DMS153 treated with DMSO at 0.1 percent for 48 hours (cell line): Measurements from ENCODE around the gene FXYD5.
A peak's percentile ranks its signal among the peaks of the same experiment; 100 is the strongest.
"Not testable (repeated sequence)": the region's sequence is repeated elsewhere in the genome, so short reads cannot be mapped to it uniquely, and the experiment has no call there.

Source experiments
- DNase-seq: peaks from one replicate; lab custom pipeline; 2025; ENCODE audit not compliant: unreplicated experiment; lab: John Stamatoyannopoulos, UW

Gene FXYD5

GRCh38 chr19:35136977-35137702 lies 17.4 kb upstream of the FXYD5 start:
- DNase-seq = no peak

- no peak for DNase-seq
These were observed 16.1 kb upstream of the FXYD5 start, which contains the start of gene FXYD1 for GRCh38 chr19:35138305-35138892. FXYD1 (plus strand) TSS chr19:35138824; CDS start chr19:35140080, 1,256 bp downstream.

GRCh38 chr19:35140207-35140961 lies 14.2 kb upstream of the FXYD5 start:
- no peak for DNase-seq

- peak; percentile 92 for DNase-seq
These were observed 13.3 kb upstream of the FXYD5 start for GRCh38 chr19:35140962-35141836.

- DNase-seq = no peak
These were observed 12.5 kb upstream of the FXYD5 start for GRCh38 chr19:35141837-35142605.

- no peak for DNase-seq
These were observed 11.8 kb upstream of the FXYD5 start for GRCh38 chr19:35142606-35143230.

- DNase-seq = no peak
These were observed 11.3 kb upstream of the FXYD5 start, which contains the start of gene FXYD7 for GRCh38 chr19:35143231-35143715. FXYD7 (plus strand) TSS chr19:35143255; CDS start chr19:35143334, 79 bp downstream.

- no peak for DNase-seq
These were observed 10.7 kb upstream of the FXYD5 start for GRCh38 chr19:35143818-35144217.

- no peak for DNase-seq
These were observed 10.3 kb upstream of the FXYD5 start for GRCh38 chr19:35144259-35144599.

- no peak for DNase-seq
These were observed 9.7 kb upstream of the FXYD5 start for GRCh38 chr19:35144600-35145436.

GRCh38 chr19:35146746-35147459 lies 7.6 kb upstream of the FXYD5 start:
- no peak for DNase-seq

- DNase-seq = no peak
These were observed 5.1 kb upstream of the FXYD5 start for GRCh38 chr19:35149463-35149862.

GRCh38 chr19:35150445-35150844 lies 4.1 kb upstream of the FXYD5 start:
- DNase-seq = no peak

- no peak for DNase-seq
These were observed 3.1 kb upstream of the FXYD5 start for GRCh38 chr19:35151273-35152065.

- DNase-seq = not testable (repeated sequence)
These were observed 1.4 kb upstream of the FXYD5 start for GRCh38 chr19:35153129-35153522.

- DNase-seq = peak; percentile 11
These were observed 622 bp upstream of the FXYD5 start for GRCh38 chr19:35153701-35154524.
